Astrocyte of the cerebellum (primary cell): ENCODE data around the gene ESCO1.
A peak's percentile ranks its signal among the peaks of the same experiment; 100 is the strongest.
"Not testable (repeated sequence)": the region's sequence is repeated elsewhere in the genome, so short reads cannot be mapped to it uniquely, and the experiment has no call there.

Source experiments
- DNase-seq: peaks from one replicate; pipeline ENCODE4 v3.0.0-alpha.2; 2011; ENCODE audit warnings: low read depth
- H3K4me3 ChIP-seq: 2 replicates; pipeline ENCODE4 v1.5.1; 2011; ENCODE audit warnings: mild to moderate bottlenecking, low read depth, low read length, moderate library complexity
- in situ Hi-C: cut with HindIII; loops from 2 replicates; pipeline ENCODE4 v1.10.0; 2017; ENCODE audit warnings: low sequenced_read_pairs
- TF ChIP-seq, protein P1 (sequence below): IDR thresholded peaks from 2 replicates; pipeline ENCODE4 v1.5.1; 2012; ENCODE audit warnings: low read length, low read depth, moderate library complexity, mild to moderate bottlenecking; ENCODE audit errors: missing control alignments

The ESCO1 gene

GRCh38 chr18:21599585-21600525, 649 bp downstream of the ESCO1 start:
- TF ChIP-seq, protein P1, sequence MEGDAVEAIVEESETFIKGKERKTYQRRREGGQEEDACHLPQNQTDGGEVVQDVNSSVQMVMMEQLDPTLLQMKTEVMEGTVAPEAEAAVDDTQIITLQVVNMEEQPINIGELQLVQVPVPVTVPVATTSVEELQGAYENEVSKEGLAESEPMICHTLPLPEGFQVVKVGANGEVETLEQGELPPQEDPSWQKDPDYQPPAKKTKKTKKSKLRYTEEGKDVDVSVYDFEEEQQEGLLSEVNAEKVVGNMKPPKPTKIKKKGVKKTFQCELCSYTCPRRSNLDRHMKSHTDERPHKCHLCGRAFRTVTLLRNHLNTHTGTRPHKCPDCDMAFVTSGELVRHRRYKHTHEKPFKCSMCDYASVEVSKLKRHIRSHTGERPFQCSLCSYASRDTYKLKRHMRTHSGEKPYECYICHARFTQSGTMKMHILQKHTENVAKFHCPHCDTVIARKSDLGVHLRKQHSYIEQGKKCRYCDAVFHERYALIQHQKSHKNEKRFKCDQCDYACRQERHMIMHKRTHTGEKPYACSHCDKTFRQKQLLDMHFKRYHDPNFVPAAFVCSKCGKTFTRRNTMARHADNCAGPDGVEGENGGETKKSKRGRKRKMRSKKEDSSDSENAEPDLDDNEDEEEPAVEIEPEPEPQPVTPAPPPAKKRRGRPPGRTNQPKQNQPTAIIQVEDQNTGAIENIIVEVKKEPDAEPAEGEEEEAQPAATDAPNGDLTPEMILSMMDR = peak; percentile 16
- DNase-seq = no peak
- in situ Hi-C loops = no loop called here
- H3K4me3 ChIP-seq = peak overlapping the region; percentile 68

DNA sequence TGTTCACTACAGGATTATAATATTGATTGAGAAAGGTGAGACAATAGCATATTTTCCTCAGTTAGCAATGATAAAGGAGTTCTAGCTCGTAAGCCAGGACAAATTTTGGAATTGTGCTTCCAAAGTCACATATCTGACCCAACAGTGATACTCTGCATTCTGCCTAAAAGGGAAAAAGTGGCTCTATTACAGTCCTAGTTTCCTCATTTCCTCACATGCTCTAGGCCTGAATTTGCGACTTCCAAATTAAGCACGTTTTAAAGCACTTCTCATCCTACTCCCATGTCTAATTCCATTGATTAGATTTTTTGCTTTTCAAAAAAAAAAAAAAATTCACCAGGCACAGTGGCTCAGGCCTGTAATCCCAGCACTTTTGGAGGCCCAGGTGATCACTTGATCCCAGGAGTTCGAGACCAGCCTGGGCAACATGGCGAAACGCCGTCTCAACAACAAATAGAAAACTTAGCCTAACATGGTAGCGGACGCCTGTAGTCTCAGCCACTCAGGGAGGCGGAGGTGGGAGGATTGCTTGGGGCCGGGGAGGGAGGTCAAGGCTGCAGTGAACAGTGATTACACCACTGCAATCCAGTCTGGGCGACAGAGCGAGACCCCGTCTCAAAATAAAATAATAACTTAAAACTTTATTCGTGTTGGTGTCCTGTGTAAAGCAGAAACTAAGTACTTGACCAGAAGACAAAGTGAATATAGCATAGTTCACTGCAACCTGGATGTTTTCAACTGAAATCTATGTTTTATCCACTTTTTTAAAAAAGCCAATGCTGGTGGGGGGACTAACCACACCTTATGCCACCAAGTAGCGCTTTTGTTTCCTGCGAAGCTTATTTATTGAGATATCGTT, 1.5 kb downstream of the ESCO1 start:
- TF ChIP-seq, protein P1 = no peak
- peak overlapping the region; percentile 68 for H3K4me3 ChIP-seq
- in situ Hi-C loops = no loop called here
- no peak for DNase-seq

- DNase-seq = no peak
- H3K4me3 ChIP-seq = no peak overlapping the region
- in situ Hi-C loops = no loop called here
- TF ChIP-seq, protein P1 = no peak
These were observed 2.9 kb downstream of the ESCO1 start for GRCh38 chr18:21597620-21598019.

GRCh38 chr18:21593540-21594257, 6.8 kb downstream of the ESCO1 start:
- TF ChIP-seq, protein P1 = no peak
- in situ Hi-C loops = no loop called here
- DNase-seq = no peak

DNA sequence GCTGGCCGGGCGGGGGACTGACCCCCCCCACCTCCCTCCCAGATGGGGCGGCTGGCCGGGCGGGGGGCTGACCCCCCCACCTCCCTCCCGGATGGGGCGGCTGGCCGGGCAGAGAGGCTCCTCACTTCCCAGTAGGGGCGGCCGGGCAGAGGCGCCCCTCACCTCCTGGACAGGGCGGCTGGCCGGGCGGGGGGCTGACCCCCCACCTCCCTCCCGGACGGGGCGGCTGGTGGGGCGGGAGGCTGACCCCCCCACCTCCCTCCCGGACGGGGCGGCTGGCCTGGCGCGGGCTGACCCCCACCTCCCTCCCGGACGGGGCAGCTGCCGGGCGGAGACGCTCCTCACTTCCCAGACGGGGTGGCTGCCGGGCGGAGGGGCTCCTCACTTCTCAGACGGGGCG, 8.1 kb downstream of the ESCO1 start:
- DNase-seq, in situ Hi-C loops, H3K4me3 ChIP-seq: not testable (repeated sequence)

More at GRCh38 chr18:21593540-21594257, 6.8 kb downstream of the ESCO1 start:
- H3K4me3 ChIP-seq = no peak overlapping the region

GRCh38 chr18:21584391-21584790, 16.1 kb downstream of the ESCO1 start:
- TF ChIP-seq, protein P1 = no peak
- no peak overlapping the region for H3K4me3 ChIP-seq
- no peak for DNase-seq
- in situ Hi-C loops = no loop called here
